ENCODE measurements around the gene TBCD. TPM values are rescaled to one million over a fixed set of nuclear protein-coding genes. Genes with fewer than 3 reads are reported as not detected.

Gene TBCD
- total RNA-seq, 1 donor from 2014 or later, result 31.8 TPM

- H3K27me3 ChIP-seq (ENCODE audit: insufficient read depth, low read length), result no peaks in the 10 kb centered on the region
- H4K20me1 ChIP-seq (ENCODE audit: insufficient read depth, low read length), result no peaks in the 10 kb centered on the region
- Mint-ChIP-seq H3K4me1 (ENCODE audit: low read depth, unreplicated experiment) (no peaks in the 10 kb centered on the region), H3K27me3 (ENCODE audit: low read depth, unreplicated experiment) (no peaks in the 10 kb centered on the region), H3K9me3 (ENCODE audit: unreplicated experiment) (peaks cover 28% of the 10 kb centered on the region), H3K4me3 (ENCODE audit: unreplicated experiment) (no peak overlapping the region), H3K36me3 (ENCODE audit: low read depth, unreplicated experiment) (peaks cover 49% of the 10 kb centered on the region), H3K27ac (ENCODE audit: unreplicated experiment) (no peak overlapping the region)
- peaks cover 10% of the 10 kb centered on the region for H3K36me3 ChIP-seq (ENCODE audit: insufficient read depth, low read length)
- no peak overlapping the region for H3K27ac ChIP-seq (ENCODE audit: low read depth, low read length)
- H2AFZ ChIP-seq (ENCODE audit: low read depth, low read length), result no peak overlapping the region
- no peaks in the 10 kb centered on the region for H3K4me1 ChIP-seq (ENCODE audit: insufficient read depth, low read length)
- H3K9ac ChIP-seq (ENCODE audit: low read length), result no peak overlapping the region
- no peak for FAIRE-seq
- H3K79me2 ChIP-seq (ENCODE audit: insufficient read depth, low read length), result no peaks in the 10 kb centered on the region
- H3K4me2 ChIP-seq (ENCODE audit: low read length), result no peak overlapping the region
- no peak for DNase-seq (ENCODE audit: low read depth)
- no peak overlapping the region for H3K4me3 ChIP-seq (ENCODE audit: insufficient read depth, low read depth, low read length)
- TF ChIP-seq EZH2 (IDR thresholded peaks at IDR 0.05; ENCODE audit: insufficient read depth, low read length) (no peak), CTCF (IDR thresholded peaks at IDR 0.05; ENCODE audit: insufficient read depth, low read depth, low read length) (no peak)
- peaks cover 17% of the 10 kb centered on the region for H3K9me3 ChIP-seq (ENCODE audit: insufficient read depth, low read depth, low read length)
Observed at GRCh38 chr17:82940226-82941020, 188.6 kb downstream of the TBCD start.

GRCh38 chr17:82941021-82942001 is 189.4 kb downstream of the TBCD start:
- H3K4me1 Mint-ChIP-seq (ENCODE audit: low read depth, unreplicated experiment), result no peaks in the 10 kb centered on the region
- H3K9me3 Mint-ChIP-seq (ENCODE audit: unreplicated experiment), result peaks cover 30% of the 10 kb centered on the region
- no peak overlapping the region for H3K27ac Mint-ChIP-seq (ENCODE audit: unreplicated experiment)
- Histone ChIP-seq H4K20me1 (ENCODE audit: insufficient read depth, low read length) (no peaks in the 10 kb centered on the region), H3K4me3 (ENCODE audit: insufficient read depth, low read depth, low read length) (no peak overlapping the region), H3K36me3 (ENCODE audit: insufficient read depth, low read length) (peaks cover 10% of the 10 kb centered on the region), H3K27ac (ENCODE audit: low read depth, low read length) (no peak overlapping the region), H3K79me2 (ENCODE audit: insufficient read depth, low read length) (no peaks in the 10 kb centered on the region), H3K4me1 (ENCODE audit: insufficient read depth, low read length) (no peaks in the 10 kb centered on the region), H3K27me3 (ENCODE audit: insufficient read depth, low read length) (no peaks in the 10 kb centered on the region), H3K9me3 (ENCODE audit: insufficient read depth, low read depth, low read length) (peaks cover 21% of the 10 kb centered on the region), H3K4me2 (ENCODE audit: low read length) (no peak overlapping the region), H3K9ac (ENCODE audit: low read length) (no peak overlapping the region), H2AFZ (ENCODE audit: low read depth, low read length) (no peak overlapping the region)
- H3K36me3 Mint-ChIP-seq (ENCODE audit: low read depth, unreplicated experiment), result peaks cover 47% of the 10 kb centered on the region
- no peak for TF ChIP-seq CTCF (IDR thresholded peaks at IDR 0.05; ENCODE audit: insufficient read depth, low read depth, low read length)
- no peak for TF ChIP-seq EZH2 (IDR thresholded peaks at IDR 0.05; ENCODE audit: insufficient read depth, low read length)
- FAIRE-seq, result no peak
- no peak for DNase-seq (ENCODE audit: low read depth)
- H3K27me3 Mint-ChIP-seq (ENCODE audit: low read depth, unreplicated experiment), result no peaks in the 10 kb centered on the region
- no peak overlapping the region for H3K4me3 Mint-ChIP-seq (ENCODE audit: unreplicated experiment)
